Measurements from ENCODE around the gene VEZT.

DNA sequence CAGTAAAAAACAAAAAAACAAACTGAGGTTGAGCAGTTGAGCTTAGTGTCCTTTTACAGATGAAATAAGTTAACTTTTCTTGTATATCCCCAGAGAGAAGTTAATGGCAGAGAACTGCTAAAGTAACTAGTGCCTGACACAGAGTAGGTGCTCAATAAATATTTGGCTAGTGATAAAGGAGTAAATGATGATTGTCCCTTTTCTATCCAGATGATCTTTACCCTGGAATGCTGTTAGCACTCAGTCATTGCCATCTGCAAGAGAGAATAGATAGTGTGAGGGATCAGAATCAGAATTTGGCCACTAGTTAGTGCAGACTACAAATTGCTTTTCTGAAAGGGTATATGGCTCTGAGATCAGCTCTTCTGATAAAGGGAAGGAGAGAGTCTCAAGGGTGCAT is 21.6 kb downstream of the VEZT start:
- TF ChIP-seq CTCF (conservative IDR thresholded peaks at IDR 0.05; ENCODE audit: low read length) = no peak
- TF ChIP-seq EZH2phosphoT487 (IDR thresholded peaks at IDR 0.05; ENCODE audit: borderline replicate concordance) = no peak
